Ishikawa (cell line): Measurements from ENCODE around the gene KIAA0319L.

ENCODE experiments used
- CEBPB ChIP-seq: IDR thresholded peaks from 2 replicates; pipeline ENCODE4 v1.6.1; 2012
- CREB1 ChIP-seq: IDR thresholded peaks from 2 replicates; pipeline ENCODE4 v1.6.1; 2012; ENCODE audit warnings: low read depth
- EGR1 ChIP-seq: IDR thresholded peaks from 2 replicates; pipeline ENCODE4 v1.6.1; 2012
- EP300 ChIP-seq: IDR thresholded peaks from 2 replicates; pipeline ENCODE4 v1.6.1; 2012; ENCODE audit warnings: borderline replicate concordance
- FOXM1 ChIP-seq: IDR thresholded peaks from 2 replicates; pipeline ENCODE4 v1.6.1; 2012; ENCODE audit warnings: low read depth, borderline replicate concordance
- NFIC ChIP-seq: IDR thresholded peaks from 2 replicates; pipeline ENCODE4 v1.6.1; 2012
- RAD21 ChIP-seq: IDR thresholded peaks from 2 replicates; pipeline ENCODE4 v1.6.1; 2012; ENCODE audit warnings: low read depth
- TAF1 ChIP-seq: IDR thresholded peaks from 2 replicates; pipeline ENCODE4 v1.6.1; 2012; ENCODE audit warnings: low read depth, mild to moderate bottlenecking
- TCF12 ChIP-seq: IDR thresholded peaks from 2 replicates; pipeline ENCODE4 v1.6.1; 2012; ENCODE audit warnings: low read depth
- TEAD4 ChIP-seq: IDR thresholded peaks from 2 replicates; pipeline ENCODE4 v1.6.1; 2012
- YY1 ChIP-seq: IDR thresholded peaks from 2 replicates; pipeline ENCODE4 v1.6.1; 2012; ENCODE audit warnings: low read depth
- ZBTB7A ChIP-seq: IDR thresholded peaks from 2 replicates; pipeline ENCODE4 v1.6.1; 2012; ENCODE audit warnings: low read depth
- TF ChIP-seq, protein P1 (sequence below): IDR thresholded peaks from 2 replicates; pipeline ENCODE4 v1.6.1; 2012
- TF ChIP-seq, protein P2 (sequence below): IDR thresholded peaks from 2 replicates; pipeline ENCODE4 v1.6.1; 2012; ENCODE audit warnings: low read depth, mild to moderate bottlenecking
- TF ChIP-seq, protein P3 (sequence below): IDR thresholded peaks from 2 replicates; pipeline ENCODE4 v1.6.1; 2012

Gene KIAA0319L

DNA sequence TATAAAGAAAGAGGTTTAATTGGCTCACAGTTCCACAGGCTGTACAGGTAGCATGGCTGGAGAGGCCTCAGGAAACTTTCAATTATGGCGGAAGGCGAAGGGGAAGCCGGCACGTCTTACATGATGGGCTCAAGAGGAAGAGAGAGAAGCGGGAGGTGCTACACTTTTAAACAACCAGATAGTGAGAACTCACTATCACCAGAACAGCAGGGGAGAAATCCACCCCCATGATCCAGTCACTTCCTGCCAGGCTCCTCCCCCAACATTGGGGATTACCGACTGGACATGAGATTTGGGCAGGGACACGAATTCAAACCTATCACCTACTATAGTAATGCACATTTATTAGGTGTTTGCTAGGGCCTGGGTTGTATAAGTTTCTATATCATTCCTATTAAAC lies 170.9 kb downstream of the KIAA0319L start:
- TF ChIP-seq TCF12: no peak
- TF ChIP-seq EP300: no peak
- TF ChIP-seq, protein P1, sequence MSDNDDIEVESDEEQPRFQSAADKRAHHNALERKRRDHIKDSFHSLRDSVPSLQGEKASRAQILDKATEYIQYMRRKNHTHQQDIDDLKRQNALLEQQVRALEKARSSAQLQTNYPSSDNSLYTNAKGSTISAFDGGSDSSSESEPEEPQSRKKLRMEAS: no peak
- no peak for TF ChIP-seq YY1
- TF ChIP-seq CEBPB: no peak
- TF ChIP-seq RAD21: no peak
- no peak for TF ChIP-seq CREB1
- TF ChIP-seq ZBTB7A: no peak
- no peak for TF ChIP-seq EGR1
- TF ChIP-seq TEAD4: no peak
- TF ChIP-seq, protein P2, sequence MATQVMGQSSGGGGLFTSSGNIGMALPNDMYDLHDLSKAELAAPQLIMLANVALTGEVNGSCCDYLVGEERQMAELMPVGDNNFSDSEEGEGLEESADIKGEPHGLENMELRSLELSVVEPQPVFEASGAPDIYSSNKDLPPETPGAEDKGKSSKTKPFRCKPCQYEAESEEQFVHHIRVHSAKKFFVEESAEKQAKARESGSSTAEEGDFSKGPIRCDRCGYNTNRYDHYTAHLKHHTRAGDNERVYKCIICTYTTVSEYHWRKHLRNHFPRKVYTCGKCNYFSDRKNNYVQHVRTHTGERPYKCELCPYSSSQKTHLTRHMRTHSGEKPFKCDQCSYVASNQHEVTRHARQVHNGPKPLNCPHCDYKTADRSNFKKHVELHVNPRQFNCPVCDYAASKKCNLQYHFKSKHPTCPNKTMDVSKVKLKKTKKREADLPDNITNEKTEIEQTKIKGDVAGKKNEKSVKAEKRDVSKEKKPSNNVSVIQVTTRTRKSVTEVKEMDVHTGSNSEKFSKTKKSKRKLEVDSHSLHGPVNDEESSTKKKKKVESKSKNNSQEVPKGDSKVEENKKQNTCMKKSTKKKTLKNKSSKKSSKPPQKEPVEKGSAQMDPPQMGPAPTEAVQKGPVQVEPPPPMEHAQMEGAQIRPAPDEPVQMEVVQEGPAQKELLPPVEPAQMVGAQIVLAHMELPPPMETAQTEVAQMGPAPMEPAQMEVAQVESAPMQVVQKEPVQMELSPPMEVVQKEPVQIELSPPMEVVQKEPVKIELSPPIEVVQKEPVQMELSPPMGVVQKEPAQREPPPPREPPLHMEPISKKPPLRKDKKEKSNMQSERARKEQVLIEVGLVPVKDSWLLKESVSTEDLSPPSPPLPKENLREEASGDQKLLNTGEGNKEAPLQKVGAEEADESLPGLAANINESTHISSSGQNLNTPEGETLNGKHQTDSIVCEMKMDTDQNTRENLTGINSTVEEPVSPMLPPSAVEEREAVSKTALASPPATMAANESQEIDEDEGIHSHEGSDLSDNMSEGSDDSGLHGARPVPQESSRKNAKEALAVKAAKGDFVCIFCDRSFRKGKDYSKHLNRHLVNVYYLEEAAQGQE: no peak
- TF ChIP-seq TAF1: no peak
- TF ChIP-seq, protein P3, sequence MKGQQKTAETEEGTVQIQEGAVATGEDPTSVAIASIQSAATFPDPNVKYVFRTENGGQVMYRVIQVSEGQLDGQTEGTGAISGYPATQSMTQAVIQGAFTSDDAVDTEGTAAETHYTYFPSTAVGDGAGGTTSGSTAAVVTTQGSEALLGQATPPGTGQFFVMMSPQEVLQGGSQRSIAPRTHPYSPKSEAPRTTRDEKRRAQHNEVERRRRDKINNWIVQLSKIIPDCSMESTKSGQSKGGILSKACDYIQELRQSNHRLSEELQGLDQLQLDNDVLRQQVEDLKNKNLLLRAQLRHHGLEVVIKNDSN: no peak
- no peak for TF ChIP-seq NFIC
- no peak for TF ChIP-seq FOXM1
